WTC11 (cell line): ENCODE data around the gene AGBL4.

Experiments used
- ATF6 ChIP-seq: sonication (generic); formaldehyde crosslinking; IDR thresholded peaks from 2 replicates; pipeline ENCODE4 v1.8.1; 2023; ENCODE audit warnings: mild to moderate bottlenecking, missing genetic modification reagents
- CTCF ChIP-seq: fragments of 200-600 bp; IDR thresholded peaks from 2 replicates; pipeline ENCODE4 v1.8.0; 2022; ENCODE audit warnings: antibody characterized with exemption
- E2F4 ChIP-seq: sonication (generic); formaldehyde crosslinking; IDR thresholded peaks from 2 replicates; pipeline ENCODE4 v1.8.1; 2022; ENCODE audit warnings: low read depth, mild to moderate bottlenecking, moderate library complexity, missing genetic modification reagents, borderline replicate concordance
- ETV6 ChIP-seq: sonication (generic); formaldehyde crosslinking; IDR thresholded peaks from 2 replicates; pipeline ENCODE4 v1.8.1; 2022; ENCODE audit warnings: mild to moderate bottlenecking, missing genetic modification reagents
- MAX ChIP-seq: sonication (generic); formaldehyde crosslinking; IDR thresholded peaks from 2 replicates; pipeline ENCODE4 v1.8.0; 2022; ENCODE audit warnings: mild to moderate bottlenecking, missing genetic modification reagents
- NR2C2 ChIP-seq: sonication (generic); formaldehyde crosslinking; IDR thresholded peaks from 2 replicates; pipeline ENCODE4 v1.8.0; 2022; ENCODE audit warnings: mild to moderate bottlenecking, missing genetic modification reagents
- TP53 ChIP-seq: sonication (generic); formaldehyde crosslinking; IDR thresholded peaks from 2 replicates; pipeline ENCODE4 v1.8.1; 2023; ENCODE audit warnings: mild to moderate bottlenecking, missing genetic modification reagents
- ZNF232 ChIP-seq: sonication (generic); formaldehyde crosslinking; IDR thresholded peaks from 2 replicates; pipeline ENCODE4 v1.8.0; 2022; ENCODE audit warnings: mild to moderate bottlenecking, missing genetic modification reagents

- no peak for TF ChIP-seq MAX (CRISPR knock-in tag)
- TF ChIP-seq ATF6 (CRISPR knock-in tag) = no peak
- TF ChIP-seq ETV6 (CRISPR knock-in tag) = no peak
- TF ChIP-seq NR2C2 = no peak
- TF ChIP-seq ZNF232 (CRISPR knock-in tag) = no peak
- no peak for TF ChIP-seq CTCF
- no peak for TF ChIP-seq TP53 (CRISPR knock-in tag)
- no peak for TF ChIP-seq E2F4 (CRISPR knock-in tag)
Observed at GRCh38 chr1:48610628-48611542, 1412.9 kb downstream of the AGBL4 start.
